Stimulated activated CD8-positive, alpha-beta memory T cell treated with anti-CD3 and anti-CD28 coated beads, Interleukin-2, amount 100 ng/mL, for 48 hours (primary cell): ENCODE data around the gene PRR20E.
"Not testable (repeated sequence)": the region's sequence is repeated elsewhere in the genome, so short reads cannot be mapped to it uniquely, and the experiment has no call there.

ENCODE experiments used
- DNase-seq, 2 donors: peaks; one replicate each; pipeline ENCODE4 v3.0.0-alpha.2; 2020; ENCODE audit warnings: low read depth in 2 of 2

The PRR20E gene

GRCh38 chr13:57166897-57167296 lies at the start of gene PRR20E:
Gene PRR20E (plus strand): TSS chr13:57167197. CDS start chr13:57167584, 387 bp downstream.
- DNase-seq = not testable (repeated sequence)

GRCh38 chr13:57123681-57124080 lies 43.3 kb upstream of the PRR20E start:
- DNase-seq = no peak

- DNase-seq = no peak
Observed at GRCh38 chr13:57128909-57129308, 38.1 kb upstream of the PRR20E start.

- no peak for DNase-seq
Observed at GRCh38 chr13:57136093-57136492, 30.9 kb upstream of the PRR20E start.

GRCh38 chr13:57137585-57137984 lies 29.4 kb upstream of the PRR20E start:
- no peak for DNase-seq

GRCh38 chr13:57138988-57139387 lies 28.0 kb upstream of the PRR20E start:
- DNase-seq = no peak

- not testable (repeated sequence) for DNase-seq
Observed at GRCh38 chr13:57139781-57140180, 27.2 kb upstream of the PRR20E start.

- not testable (repeated sequence) for DNase-seq
Observed at GRCh38 chr13:57140235-57140968, 26.6 kb upstream of the PRR20E start, which contains the start of gene PRR20A. Gene PRR20A (plus strand): TSS chr13:57140918. CDS start chr13:57141305, 387 bp downstream.

GRCh38 chr13:57147188-57147587 lies 19.8 kb upstream of the PRR20E start, which contains the start of gene PRR20B:
Gene PRR20B (plus strand): TSS chr13:57147488. CDS start chr13:57147875, 387 bp downstream.
- DNase-seq = not testable (repeated sequence)

GRCh38 chr13:57148106-57148505 lies 18.9 kb upstream of the PRR20E start:
- not testable (repeated sequence) for DNase-seq

GRCh38 chr13:57153761-57154160 lies 13.2 kb upstream of the PRR20E start, which contains the start of gene PRR20C:
Gene PRR20C (plus strand): TSS chr13:57154061. CDS start chr13:57154448, 387 bp downstream.
- DNase-seq = not testable (repeated sequence)

- not testable (repeated sequence) for DNase-seq
Observed at GRCh38 chr13:57160332-57160731, 6.7 kb upstream of the PRR20E start, which contains the start of gene PRR20D. Gene PRR20D (plus strand): TSS chr13:57160632. CDS start chr13:57161019, 387 bp downstream.

GRCh38 chr13:57191667-57192066 lies 24.7 kb downstream of the PRR20E start:
- DNase-seq = no peak

- no peak for DNase-seq
Observed at GRCh38 chr13:57212989-57213388, 46.0 kb downstream of the PRR20E start.
